AG09309 (cell line): ENCODE measurements around the gene TRIM5.
"Not testable (repeated sequence)": the region's sequence is repeated elsewhere in the genome, so short reads cannot be mapped to it uniquely, and the experiment has no call there.

Source experiments
- DNase-seq: peaks from one replicate; pipeline ENCODE4 v3.0.0-alpha.2; 2010; ENCODE audit warnings: low read depth
- H3K4me3 ChIP-seq: 2 replicates; pipeline ENCODE4 v1.5.1; 2011; ENCODE audit warnings: mild to moderate bottlenecking, low read depth, low read length, moderate library complexity; ENCODE audit not compliant: control insufficient read depth
- CTCF ChIP-seq: IDR thresholded peaks from 2 replicates; pipeline ENCODE4 v1.5.1; 2011; ENCODE audit warnings: mild to moderate bottlenecking, low read depth, low read length, inconsistent platforms; ENCODE audit not compliant: insufficient read depth, control insufficient read depth; ENCODE audit errors: missing control alignments

Gene TRIM5

GRCh38 chr11:5696210-5696609, 11.3 kb upstream of the TRIM5 start:
- DNase-seq = no peak
- no peak for TF ChIP-seq CTCF
- no peak overlapping the region for H3K4me3 ChIP-seq

GRCh38 chr11:5695580-5695979, 10.7 kb upstream of the TRIM5 start:
- DNase-seq = no peak
- no peak overlapping the region for H3K4me3 ChIP-seq
- no peak for TF ChIP-seq CTCF

- no peak for TF ChIP-seq CTCF
- no peak overlapping the region for H3K4me3 ChIP-seq
- no peak for DNase-seq
Measured at GRCh38 chr11:5694642-5695041, 9.8 kb upstream of the TRIM5 start.

GRCh38 chr11:5691964-5692361, 7.1 kb upstream of the TRIM5 start:
- no peak overlapping the region for H3K4me3 ChIP-seq
- no peak for TF ChIP-seq CTCF
- DNase-seq = no peak

GRCh38 chr11:5691238-5691963, 6.5 kb upstream of the TRIM5 start:
- H3K4me3 ChIP-seq = peak overlapping the region; percentile 38
- not testable (repeated sequence) for DNase-seq

- TF ChIP-seq CTCF = no peak
- H3K4me3 ChIP-seq = peak overlapping the region; percentile 38
- DNase-seq = no peak
Measured at GRCh38 chr11:5690736-5691135, 5.9 kb upstream of the TRIM5 start.

GRCh38 chr11:5690216-5690615, 5.3 kb upstream of the TRIM5 start:
- DNase-seq = no peak
- no peak for TF ChIP-seq CTCF
- peak overlapping the region; percentile 38 for H3K4me3 ChIP-seq
